GM19372 (cell line): ENCODE data around the gene RAPGEF2.
"Not testable (repeated sequence)": the region's sequence is repeated elsewhere in the genome, so short reads cannot be mapped to it uniquely, and the experiment has no call there.

Source experiments
- ATAC-seq: cut with Tn5 transposase; IDR thresholded peaks from one replicate; pipeline ENCODE4 v1.9.1; 2021; ENCODE audit warnings: mild to moderate bottlenecking, low read depth, moderate library complexity; ENCODE audit not compliant: unreplicated experiment

The RAPGEF2 gene

DNA sequence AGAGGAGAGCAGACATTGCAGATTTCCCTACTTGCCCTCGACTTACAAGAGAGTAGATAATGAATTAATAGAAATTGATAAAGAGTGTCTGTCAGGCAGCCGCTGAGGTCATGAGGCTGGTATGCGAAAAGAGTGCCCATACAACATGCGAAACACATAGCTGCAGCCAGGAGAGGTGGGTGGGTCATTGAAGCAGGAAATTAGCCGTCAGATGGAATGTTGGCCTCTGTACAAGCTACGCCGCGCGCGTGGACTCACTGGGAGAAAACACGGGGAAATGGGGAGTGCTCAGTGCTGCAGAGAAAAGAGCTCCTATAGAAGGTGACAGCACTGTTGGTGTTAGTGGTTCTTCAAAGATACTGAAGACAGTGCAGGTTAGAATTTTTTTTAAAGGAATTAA is 125.1 kb downstream of the RAPGEF2 start:
- ATAC-seq: no peak

DNA sequence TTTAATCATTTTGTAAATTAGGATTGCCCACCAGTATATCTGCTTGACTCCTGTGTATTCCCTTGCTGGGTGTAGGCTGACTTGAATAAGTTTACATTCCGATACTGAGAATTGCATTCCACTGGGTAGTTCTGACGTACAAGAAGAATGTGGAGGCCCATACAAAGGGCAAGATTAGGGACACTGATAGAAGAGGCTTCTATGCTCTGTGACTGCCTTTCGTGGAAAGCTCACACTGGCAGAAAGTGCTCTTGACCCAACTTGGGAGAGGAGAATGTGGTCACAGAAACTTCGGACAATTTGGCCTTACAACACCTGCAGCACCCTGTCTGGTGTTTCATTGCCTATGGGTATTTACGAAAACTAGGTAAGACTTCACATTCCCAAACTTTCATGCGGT is 126.3 kb downstream of the RAPGEF2 start:
- no peak for ATAC-seq

DNA sequence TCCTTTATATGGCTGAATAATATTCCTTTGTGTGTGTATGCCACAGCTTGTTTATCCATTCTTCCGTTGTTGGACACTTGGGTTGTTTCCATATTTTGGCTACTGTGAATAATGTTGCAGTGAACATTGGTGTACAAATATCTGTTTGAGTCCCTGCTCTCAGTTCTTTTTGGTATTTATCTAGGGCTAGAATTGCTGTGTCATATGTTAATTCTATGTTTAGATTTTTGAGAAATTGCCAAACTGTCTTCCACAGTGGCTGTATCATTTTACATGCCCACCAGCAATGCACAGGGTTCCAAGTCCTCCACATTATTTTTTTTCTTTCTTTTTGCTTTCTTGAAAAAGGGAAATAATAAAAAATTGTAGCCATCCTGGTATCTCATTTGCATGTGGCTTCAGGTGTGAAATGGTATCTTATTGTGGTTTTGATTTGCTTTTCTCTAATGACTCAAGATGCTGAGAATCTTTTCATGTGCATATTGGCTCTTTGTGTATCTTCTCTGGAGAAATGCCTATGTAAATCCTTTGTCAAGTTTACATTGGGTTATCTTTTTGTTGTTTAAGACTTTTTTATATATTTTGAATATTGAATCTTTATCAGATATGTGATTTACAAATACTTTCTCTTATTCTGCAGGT is 129.7 kb downstream of the RAPGEF2 start:
- ATAC-seq: no peak

DNA sequence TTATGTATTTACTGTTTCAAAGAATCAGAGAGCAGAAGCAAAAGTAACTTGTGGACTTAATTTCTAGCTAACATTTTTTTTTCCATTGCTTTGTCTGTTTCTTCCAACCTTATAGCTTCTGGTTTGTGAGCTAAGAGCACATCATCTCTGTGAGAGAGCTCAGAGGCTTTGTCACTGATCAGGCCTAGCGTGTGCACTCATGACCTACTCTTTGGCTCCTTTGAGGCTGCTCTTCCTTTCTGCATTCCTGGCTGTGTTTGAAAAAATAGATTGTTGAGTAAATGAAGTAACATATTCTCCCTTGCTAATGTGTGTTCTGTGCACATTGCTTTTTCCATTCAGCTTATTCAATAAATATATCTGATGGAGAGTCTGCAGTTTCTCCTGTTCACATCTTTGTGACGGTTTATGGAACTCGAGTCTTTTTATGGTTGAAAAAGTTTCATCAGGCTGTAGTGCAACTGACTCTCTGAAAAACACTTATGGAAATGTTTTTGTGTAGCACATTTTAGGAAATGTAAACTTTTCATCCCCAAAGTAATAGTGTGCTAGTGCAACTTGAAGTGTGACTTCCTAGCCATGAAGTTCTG is 133.0 kb downstream of the RAPGEF2 start:
- ATAC-seq: no peak

DNA sequence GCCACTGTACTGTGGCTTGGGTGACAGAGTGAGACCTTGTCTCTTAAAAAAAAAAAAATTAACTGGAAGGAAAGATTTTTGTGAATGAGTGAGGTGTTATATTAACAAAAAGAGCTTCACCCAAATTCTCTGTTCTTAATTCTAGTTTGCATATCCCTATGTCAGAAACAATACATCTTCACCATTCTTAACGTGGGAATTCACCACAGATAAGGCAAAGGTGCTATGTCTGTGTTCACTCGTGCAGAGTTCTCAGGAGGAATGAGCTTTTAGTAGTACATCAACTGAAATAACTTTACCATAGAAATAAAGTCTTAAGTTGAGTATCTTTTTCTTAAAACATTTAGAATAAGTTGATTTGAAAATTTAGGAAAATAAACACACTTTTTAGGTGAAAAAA is 135.1 kb downstream of the RAPGEF2 start:
- no peak for ATAC-seq

DNA sequence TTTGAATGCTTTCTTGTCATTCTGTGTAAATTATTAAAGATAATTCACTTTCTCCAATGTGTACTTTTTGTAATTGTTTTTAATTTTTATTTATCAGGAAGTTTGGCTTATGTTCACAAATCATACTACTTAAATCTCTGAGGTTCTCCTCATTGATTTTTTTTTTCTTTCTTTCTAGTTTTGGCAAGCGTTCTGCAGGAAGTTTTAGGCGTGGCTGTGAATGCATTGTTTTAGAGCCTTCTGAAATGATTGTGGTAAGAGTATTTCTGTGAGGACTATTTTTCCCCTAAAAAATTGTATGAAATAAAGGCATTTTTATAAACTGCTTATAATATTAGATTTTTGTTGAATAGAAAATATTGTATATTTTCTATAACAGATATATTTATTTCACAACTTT is 135.8 kb downstream of the RAPGEF2 start:
- no peak for ATAC-seq

DNA sequence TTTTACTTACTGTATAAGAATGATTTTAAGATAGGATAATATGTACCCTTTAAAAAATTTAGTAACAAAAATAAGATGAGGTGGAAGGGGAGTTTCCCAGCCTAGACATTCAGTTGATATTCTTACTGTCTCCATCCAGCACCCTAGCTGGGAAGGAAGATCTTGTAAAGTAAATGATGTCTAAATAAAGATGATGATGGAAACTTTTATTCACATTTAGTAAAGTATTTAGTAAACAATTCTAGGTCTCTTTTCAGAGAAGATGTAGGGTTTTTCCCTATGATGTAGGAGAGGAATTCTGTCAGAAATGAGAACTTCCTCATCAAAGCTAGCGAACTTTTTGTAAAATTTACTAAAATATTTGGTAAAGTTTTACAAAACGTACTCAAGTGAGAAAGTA is 136.8 kb downstream of the RAPGEF2 start:
- no peak for ATAC-seq

DNA sequence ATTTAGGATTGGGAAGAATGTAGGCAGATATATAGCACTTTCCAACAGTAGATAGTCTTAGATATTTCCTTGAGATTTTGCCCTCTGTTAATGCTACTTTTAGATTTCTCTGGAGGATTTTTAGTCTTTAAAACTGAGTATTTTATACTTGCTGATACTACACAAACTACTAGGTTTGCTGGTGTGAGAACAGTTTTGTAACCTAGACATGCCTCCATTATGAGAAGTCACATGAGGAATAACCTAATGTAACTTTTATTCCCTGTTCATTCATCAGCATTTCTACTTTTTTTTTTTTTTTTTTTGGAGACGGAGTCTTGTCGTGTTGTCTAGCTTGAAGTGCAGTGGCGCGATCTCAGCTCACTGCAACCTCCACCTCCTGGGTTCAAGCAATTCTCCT is 137.2 kb downstream of the RAPGEF2 start:
- no peak for ATAC-seq

DNA sequence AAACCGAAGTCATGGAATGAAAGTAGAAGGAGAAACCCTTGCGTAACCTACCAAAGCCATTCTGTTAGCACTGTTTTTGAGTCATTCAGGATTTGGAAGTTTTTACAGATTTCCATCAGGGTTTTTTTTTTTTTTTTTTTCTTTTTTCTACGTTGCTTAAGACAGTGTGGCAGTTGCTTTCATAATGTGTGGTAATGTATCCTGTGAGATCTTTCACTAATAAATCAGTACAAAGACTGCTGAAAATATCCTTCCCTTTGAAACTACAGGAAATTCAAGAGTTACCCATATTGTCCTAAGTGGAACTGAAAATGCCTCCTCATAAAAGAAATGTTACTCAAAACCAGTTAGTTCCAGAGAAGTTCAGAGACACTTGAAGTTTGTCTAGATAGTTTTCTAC is 137.8 kb downstream of the RAPGEF2 start:
- ATAC-seq: no peak

DNA sequence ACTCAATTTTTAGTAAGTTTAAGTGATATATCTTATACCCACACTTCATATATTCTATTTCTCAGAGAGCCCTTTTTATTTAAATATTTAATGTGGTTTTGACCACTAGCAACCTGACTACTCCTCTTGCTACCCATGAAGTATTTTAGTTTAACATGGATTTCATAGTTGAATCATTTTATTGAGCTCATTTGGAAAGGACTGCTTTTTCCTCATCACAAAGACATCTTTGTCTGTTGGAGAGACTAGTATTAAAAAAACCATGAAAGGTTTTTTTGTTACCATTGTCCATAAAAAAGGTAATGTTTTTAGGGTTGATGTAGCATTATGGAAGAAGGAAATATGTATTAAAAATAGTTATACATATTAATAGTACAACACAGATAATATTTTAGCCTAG is 139.5 kb downstream of the RAPGEF2 start:
- no peak for ATAC-seq

DNA sequence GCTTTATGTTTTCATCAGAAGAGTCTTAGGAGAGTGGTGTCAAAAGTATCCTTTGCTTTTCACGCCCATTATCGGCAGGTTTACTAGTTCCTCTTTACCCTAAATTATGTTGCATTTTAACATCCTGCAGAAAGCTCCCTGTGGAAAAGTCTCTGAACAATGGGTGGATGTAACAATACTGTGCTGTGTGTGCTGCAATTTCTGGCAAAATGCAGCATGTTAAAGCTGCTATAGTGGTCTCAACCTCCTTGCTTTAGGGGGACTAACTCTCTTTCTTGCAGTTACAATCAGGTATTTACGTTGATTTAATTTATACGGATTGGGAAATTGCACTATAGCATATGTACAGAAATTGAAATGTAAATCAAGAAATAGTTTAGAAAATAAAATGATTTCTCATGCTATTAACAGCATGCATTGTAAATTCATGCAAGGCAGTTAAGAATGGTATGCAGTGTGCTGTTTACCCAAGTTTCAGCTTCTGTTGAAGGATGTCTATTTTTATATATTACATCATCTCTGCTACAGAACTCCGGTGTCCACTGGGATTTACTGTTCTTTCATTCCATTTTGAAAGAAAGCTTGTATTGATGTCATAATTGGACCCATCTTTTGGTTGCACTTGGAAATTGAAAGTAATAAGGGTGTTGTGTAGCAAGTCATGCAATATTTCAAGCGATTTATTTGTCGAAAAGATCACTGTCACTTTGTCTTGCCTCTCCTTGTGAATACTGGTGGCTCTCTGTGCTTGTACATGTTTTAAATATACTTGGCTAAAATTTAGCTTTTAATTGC is 145.7 kb downstream of the RAPGEF2 start:
- no peak for ATAC-seq

DNA sequence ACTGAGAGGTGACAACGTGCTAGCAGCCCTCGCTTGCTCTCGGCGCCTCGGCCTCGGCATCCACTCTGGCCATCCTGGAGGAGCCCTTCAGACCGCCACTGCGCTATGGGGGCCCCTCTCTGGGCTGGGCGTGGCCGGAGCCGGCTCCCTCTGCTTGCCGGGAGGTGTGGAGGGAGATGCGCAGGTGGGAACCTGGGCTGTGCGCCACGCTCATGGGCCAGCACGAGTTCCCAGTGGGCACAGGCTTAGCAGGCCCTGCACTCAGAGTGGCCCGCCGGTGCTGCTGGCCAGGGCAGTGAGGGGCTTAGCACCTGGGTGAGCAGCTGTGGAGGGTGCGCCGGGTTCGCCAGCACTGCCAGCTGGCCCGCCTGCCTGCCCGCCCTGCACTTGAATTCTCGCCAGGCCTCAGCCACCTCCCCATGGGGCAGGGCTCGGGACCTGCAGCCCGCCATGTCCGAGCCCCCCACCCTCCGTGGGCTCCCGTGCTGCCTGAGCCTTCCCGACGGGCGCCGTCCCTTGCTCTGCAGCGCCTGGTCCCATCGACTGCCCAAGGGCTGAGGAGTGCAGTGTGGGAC is 148.0 kb downstream of the RAPGEF2 start:
- ATAC-seq: no peak

DNA sequence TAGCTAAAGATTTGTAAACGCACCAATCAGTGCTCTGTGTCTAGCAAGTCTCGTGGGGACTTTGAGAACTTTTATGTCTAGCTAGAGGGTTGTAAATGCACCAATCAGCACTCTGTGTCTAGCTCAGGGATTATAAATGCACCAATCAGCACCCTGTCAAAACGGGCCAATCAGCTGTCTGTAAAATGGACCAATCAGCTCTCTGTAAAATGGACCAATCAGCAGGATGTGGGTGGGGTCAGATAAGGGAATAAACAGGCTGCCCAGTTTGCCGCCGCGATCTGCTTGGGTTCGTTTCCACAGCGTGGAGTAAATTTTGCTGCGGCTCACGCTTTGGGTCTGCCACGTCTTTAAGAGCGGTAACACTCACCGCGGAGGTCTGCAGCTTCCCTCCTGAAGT is 148.7 kb downstream of the RAPGEF2 start:
- ATAC-seq: not testable (repeated sequence)

DNA sequence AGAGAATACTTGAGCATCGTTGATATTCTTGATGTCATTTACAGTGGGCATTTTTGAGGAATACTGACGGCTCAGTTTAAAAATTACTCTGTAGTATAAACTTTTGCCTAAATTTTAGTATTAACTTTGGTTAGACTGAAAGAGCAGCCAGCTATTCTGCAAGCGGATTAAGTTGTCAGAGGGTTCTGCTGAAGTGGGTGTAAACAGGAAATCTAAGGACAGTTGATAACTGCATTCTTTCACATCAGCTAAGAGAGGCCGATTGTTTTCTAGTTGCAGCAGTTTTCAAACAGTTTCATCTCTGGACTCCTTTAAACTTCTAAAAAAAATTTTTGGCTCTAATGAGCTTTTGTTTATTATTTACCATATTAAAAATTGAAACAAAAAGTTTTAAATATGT is 149.6 kb downstream of the RAPGEF2 start:
- no peak for ATAC-seq

DNA sequence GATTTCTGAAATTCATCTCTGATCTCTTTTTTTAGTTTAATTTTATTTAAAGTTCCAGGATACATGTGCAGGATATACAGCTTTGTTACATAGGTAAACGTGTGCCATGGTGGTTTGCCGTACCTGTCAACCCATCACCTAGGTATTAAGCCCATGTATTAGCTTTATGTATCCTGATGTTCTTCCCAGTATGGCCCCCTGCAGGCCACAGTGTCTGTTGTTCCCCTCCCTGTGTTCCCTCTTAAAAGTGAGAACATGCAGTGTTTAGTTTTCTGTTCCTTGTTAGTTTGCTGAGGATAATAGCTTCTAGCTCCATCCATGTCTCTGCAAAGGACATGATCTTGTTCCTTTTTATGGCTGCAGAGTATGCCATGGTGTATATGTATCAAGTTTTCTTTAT is 153.2 kb downstream of the RAPGEF2 start:
- no peak for ATAC-seq

DNA sequence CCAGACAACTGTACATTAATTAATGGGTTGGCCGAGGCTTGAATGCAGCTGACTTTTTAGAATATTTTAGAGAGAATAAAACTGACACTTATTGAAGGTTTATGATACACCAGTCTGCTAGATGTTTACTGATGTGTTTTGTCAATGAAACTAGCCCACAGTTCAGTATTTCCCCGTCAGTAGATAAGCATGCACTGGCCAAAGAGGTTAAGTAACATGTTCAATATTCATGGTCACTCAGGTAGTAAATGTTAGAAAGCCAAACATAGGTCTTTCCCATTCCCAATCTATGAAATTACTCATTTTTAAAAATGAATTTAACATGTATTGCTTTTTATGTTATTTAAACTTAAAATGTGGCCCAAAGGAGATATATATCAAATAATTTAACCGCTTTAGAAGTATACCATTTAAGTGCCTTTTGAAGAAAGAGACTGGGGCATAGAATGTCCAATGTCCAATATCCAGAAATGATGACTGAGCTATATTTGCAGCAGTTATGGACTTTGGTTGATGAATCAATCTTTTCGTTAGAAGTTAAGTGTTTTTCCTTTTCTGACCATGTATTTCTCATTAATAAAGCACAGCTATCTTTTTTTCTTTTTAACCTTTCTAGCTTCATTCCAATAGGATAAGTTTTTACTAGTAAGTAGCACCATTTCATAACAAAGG is 156.1 kb downstream of the RAPGEF2 start:
- no peak for ATAC-seq

DNA sequence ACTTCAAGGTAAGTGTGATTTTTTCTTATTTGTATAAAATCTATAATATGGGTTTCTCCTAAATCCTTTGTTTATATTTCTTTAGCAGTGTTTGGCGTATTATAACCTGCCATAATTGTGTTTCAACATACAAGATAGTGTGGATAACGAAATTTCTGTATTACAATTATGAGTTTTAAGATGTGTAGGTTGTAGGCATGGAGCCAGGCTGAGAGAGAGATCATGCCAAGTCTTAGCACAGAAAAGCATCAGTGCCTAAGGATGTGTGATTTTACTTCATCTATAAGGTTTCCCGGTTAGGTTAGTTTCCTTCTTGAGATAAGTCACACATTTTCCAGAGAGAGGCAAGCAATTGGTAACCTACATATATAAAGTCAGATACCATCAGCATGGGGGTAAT is 161.2 kb downstream of the RAPGEF2 start:
- no peak for ATAC-seq

DNA sequence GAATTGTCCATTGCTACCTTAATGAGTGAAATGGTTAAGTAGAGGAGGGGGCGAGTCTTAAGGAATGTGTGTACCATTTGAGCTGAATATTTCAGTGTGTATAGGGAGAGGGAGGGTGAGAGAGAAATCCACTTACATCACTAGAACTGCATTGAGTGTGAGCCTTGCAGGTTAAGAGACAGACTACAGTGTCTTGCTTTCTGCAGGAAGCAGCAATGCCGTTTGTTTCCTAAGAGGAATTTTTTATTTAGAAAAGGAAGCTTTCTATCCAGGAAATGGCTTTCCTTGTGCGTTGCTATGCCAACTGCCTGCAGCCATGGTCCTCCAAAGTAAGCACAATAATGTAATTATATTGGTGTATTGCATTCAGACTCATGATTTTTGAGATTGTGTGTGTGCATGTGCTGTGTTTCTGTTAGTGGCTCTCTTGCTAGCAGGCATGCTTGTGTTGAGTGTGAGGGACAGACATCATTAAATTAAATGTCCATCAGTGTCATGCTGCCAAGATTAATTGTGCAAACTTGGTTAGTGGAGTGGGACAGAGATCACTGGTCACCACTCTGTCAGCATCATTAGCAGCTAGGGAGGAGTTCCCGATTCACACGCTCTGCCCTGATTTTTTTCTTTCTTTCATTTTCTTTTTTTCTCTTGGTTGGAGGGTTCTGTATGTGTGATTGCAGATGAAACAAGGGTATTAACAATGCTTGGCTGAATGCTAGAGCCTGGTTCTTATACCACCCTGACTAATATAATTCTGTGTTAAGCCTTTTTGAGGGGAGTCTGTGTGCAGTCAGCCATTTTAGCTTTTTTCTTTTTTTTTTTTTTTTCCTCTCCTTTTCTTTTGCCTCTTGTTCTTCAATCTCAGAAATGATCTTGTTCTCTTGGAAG is 164.3 kb downstream of the RAPGEF2 start:
- ATAC-seq: no peak

DNA sequence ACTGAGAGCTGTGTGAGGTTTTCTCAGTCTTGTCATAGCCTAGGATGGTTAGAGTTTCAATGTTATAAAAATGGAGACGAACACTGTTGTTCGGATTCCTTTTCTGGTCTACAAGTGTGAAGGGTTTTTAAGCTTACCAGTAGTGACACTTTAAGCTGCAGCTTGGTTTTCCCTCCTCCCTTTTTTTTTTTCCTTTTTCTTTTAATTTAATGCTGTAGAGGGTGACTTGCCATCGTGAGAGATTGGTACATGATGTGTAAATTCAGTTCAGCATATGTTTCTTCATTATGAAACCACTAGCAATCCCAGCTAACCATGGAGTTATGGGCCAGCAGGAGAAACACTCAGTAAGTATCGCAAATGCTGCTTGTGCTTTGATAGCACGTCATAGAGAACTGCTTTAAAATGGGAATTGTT is 165.0 kb downstream of the RAPGEF2 start:
- ATAC-seq: no peak

DNA sequence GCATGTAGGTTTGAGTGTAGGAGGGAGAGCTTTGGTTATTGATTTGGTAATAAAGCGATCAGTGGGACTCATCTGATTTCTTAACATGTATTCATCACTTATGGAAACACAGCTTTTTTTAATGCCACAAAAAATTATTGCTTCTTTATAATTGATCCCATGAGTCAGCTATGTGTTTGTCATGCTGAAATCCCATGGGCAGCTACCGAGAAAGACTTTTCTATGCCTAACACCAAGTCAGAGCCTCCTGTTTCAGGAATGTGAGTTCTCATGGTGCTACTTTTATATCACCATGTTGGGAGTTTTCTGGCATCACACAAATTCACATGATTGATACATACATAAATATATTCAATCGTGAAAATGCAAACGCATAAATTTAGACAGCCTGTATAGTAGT is 165.7 kb downstream of the RAPGEF2 start:
- ATAC-seq: no peak
